ENCODE results near the gene DCAF11. TPM values are rescaled to one million over a fixed set of nuclear protein-coding genes. Genes with fewer than 3 reads are reported as not detected.

DCAF11 gene
- total and polyA plus RNA-seq, 2 of the 13 experiments (the other 11 are each of a cell fraction or from before 2014, with no cell fraction given): 150 to 257 TPM

DNA sequence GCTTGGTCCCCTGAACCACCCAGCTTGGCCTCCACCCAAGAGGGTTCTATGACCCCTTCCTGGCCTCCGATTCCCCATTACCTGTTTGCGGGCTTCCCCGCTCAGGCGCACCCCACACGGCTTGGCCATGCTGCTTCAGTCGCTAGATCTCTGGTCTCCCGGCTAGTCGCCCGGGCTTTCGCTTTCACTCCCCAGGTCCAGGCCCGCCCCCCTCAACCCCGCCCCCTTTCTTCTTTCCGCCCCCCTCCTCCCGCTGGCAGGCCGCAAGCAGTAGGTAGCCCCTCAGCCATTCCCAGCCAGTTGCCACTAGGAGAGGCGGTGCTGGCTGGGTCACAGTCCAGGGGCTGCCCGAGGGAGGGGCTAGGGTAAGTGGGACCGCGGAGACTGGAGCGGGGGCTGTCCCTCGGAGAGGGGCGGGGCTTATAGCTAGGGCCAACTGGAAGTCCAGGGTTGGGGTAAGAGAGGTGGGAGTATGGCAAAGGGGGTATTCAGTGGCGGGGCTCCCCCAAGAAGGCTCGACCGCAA, 31.9 kb downstream of the DCAF11 start, which contains the start of gene PSME2 (continued):
- TF ChIP-seq, protein P1, sequence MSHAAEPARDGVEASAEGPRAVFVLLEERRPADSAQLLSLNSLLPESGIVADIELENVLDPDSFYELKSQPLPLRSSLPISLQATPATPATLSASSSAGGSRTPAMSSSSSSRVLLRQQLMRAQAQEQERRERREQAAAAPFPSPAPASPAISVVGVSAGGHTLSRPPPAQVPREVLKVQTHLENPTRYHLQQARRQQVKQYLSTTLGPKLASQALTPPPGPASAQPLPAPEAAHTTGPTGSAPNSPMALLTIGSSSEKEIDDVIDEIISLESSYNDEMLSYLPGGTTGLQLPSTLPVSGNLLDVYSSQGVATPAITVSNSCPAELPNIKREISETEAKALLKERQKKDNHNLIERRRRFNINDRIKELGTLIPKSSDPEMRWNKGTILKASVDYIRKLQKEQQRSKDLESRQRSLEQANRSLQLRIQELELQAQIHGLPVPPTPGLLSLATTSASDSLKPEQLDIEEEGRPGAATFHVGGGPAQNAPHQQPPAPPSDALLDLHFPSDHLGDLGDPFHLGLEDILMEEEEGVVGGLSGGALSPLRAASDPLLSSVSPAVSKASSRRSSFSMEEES (CRISPR knock-in tag; IDR thresholded peaks at IDR 0.05): no peak
- TF ChIP-seq, protein P2, sequence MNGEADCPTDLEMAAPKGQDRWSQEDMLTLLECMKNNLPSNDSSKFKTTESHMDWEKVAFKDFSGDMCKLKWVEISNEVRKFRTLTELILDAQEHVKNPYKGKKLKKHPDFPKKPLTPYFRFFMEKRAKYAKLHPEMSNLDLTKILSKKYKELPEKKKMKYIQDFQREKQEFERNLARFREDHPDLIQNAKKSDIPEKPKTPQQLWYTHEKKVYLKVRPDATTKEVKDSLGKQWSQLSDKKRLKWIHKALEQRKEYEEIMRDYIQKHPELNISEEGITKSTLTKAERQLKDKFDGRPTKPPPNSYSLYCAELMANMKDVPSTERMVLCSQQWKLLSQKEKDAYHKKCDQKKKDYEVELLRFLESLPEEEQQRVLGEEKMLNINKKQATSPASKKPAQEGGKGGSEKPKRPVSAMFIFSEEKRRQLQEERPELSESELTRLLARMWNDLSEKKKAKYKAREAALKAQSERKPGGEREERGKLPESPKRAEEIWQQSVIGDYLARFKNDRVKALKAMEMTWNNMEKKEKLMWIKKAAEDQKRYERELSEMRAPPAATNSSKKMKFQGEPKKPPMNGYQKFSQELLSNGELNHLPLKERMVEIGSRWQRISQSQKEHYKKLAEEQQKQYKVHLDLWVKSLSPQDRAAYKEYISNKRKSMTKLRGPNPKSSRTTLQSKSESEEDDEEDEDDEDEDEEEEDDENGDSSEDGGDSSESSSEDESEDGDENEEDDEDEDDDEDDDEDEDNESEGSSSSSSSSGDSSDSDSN (CRISPR knock-in tag; IDR thresholded peaks at IDR 0.05): peak; percentile 68; the same call in 1 of the 2 replicates
- TF ChIP-seq, protein P3, sequence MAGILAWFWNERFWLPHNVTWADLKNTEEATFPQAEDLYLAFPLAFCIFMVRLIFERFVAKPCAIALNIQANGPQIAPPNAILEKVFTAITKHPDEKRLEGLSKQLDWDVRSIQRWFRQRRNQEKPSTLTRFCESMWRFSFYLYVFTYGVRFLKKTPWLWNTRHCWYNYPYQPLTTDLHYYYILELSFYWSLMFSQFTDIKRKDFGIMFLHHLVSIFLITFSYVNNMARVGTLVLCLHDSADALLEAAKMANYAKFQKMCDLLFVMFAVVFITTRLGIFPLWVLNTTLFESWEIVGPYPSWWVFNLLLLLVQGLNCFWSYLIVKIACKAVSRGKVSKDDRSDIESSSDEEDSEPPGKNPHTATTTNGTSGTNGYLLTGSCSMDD (CRISPR knock-in tag; IDR thresholded peaks at IDR 0.05): no peak
- peak; percentile 78; the same call in 1 of the 2 replicates for TF ChIP-seq RBAK (CRISPR knock-in tag; IDR thresholded peaks at IDR 0.05)
- no peak for TF ChIP-seq ZNF17 (CRISPR knock-in tag; IDR thresholded peaks at IDR 0.05)
- TF ChIP-seq, protein P4, sequence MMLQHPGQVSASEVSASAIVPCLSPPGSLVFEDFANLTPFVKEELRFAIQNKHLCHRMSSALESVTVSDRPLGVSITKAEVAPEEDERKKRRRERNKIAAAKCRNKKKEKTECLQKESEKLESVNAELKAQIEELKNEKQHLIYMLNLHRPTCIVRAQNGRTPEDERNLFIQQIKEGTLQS (CRISPR knock-in tag; IDR thresholded peaks at IDR 0.05): no peak
- peak; percentile 83; the same call in 1 of the 2 replicates for TF ChIP-seq ZSCAN20 (CRISPR knock-in tag; IDR thresholded peaks at IDR 0.05; ENCODE audit: borderline replicate concordance)
- TF ChIP-seq ZNF232 (CRISPR knock-in tag; IDR thresholded peaks at IDR 0.05; ENCODE audit: borderline replicate concordance): no peak
- no peak for TF ChIP-seq ZBTB3 (CRISPR knock-in tag; IDR thresholded peaks at IDR 0.05; ENCODE audit: borderline replicate concordance, low read depth)
- TF ChIP-seq ZNF441 (CRISPR knock-in tag; IDR thresholded peaks at IDR 0.05; ENCODE audit: borderline replicate concordance): peak; percentile 85
- TF ChIP-seq, protein P5, sequence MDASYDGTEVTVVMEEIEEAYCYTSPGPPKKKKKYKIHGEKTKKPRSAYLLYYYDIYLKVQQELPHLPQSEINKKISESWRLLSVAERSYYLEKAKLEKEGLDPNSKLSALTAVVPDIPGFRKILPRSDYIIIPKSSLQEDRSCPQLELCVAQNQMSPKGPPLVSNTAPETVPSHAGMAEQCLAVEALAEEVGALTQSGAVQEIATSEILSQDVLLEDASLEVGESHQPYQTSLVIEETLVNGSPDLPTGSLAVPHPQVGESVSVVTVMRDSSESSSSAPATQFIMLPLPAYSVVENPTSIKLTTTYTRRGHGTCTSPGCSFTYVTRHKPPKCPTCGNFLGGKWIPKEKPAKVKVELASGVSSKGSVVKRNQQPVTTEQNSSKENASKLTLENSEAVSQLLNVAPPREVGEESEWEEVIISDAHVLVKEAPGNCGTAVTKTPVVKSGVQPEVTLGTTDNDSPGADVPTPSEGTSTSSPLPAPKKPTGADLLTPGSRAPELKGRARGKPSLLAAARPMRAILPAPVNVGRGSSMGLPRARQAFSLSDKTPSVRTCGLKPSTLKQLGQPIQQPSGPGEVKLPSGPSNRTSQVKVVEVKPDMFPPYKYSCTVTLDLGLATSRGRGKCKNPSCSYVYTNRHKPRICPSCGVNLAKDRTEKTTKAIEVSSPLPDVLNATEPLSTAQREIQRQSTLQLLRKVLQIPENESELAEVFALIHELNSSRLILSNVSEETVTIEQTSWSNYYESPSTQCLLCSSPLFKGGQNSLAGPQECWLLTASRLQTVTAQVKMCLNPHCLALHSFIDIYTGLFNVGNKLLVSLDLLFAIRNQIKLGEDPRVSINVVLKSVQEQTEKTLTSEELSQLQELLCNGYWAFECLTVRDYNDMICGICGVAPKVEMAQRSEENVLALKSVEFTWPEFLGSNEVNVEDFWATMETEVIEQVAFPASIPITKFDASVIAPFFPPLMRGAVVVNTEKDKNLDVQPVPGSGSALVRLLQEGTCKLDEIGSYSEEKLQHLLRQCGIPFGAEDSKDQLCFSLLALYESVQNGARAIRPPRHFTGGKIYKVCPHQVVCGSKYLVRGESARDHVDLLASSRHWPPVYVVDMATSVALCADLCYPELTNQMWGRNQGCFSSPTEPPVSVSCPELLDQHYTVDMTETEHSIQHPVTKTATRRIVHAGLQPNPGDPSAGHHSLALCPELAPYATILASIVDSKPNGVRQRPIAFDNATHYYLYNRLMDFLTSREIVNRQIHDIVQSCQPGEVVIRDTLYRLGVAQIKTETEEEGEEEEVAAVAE (CRISPR knock-in tag; IDR thresholded peaks at IDR 0.05; ENCODE audit: borderline replicate concordance): no peak; the same call in 1 of the 2 replicates
- TF ChIP-seq, protein P6, sequence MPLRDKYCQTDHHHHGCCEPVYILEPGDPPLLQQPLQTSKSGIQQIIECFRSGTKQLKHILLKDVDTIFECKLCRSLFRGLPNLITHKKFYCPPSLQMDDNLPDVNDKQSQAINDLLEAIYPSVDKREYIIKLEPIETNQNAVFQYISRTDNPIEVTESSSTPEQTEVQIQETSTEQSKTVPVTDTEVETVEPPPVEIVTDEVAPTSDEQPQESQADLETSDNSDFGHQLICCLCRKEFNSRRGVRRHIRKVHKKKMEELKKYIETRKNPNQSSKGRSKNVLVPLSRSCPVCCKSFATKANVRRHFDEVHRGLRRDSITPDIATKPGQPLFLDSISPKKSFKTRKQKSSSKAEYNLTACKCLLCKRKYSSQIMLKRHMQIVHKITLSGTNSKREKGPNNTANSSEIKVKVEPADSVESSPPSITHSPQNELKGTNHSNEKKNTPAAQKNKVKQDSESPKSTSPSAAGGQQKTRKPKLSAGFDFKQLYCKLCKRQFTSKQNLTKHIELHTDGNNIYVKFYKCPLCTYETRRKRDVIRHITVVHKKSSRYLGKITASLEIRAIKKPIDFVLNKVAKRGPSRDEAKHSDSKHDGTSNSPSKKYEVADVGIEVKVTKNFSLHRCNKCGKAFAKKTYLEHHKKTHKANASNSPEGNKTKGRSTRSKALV (CRISPR knock-in tag; IDR thresholded peaks at IDR 0.05): peak; percentile 47
- TF ChIP-seq RFXAP (CRISPR knock-in tag; IDR thresholded peaks at IDR 0.05; ENCODE audit: borderline replicate concordance): peak; percentile 52; the same call in 1 of the 2 replicates
- no peak for TF ChIP-seq ZNF432 (CRISPR knock-in tag; IDR thresholded peaks at IDR 0.05; ENCODE audit: borderline replicate concordance)
- TF ChIP-seq, protein P7, sequence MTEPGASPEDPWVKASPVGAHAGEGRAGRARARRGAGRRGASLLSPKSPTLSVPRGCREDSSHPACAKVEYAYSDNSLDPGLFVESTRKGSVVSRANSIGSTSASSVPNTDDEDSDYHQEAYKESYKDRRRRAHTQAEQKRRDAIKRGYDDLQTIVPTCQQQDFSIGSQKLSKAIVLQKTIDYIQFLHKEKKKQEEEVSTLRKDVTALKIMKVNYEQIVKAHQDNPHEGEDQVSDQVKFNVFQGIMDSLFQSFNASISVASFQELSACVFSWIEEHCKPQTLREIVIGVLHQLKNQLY (CRISPR knock-in tag; IDR thresholded peaks at IDR 0.05): no peak
- TF ChIP-seq EZH2 (conservative IDR thresholded peaks at IDR 0.05; ENCODE audit: low read depth, low read length): no peak
- peak; percentile 59; the same call in 1 of the 2 replicates for TF ChIP-seq GATAD2A (CRISPR knock-in tag; IDR thresholded peaks at IDR 0.05)
